Osteocyte (in vitro differentiated cells): ENCODE results near the gene INSYN2B. TPM values are rescaled to one million over a fixed set of nuclear protein-coding genes. Genes with fewer than 3 reads are reported as not detected.

Experiments
- DNase-seq: peaks from one replicate; pipeline ENCODE4 v3.0.0; 2021; ENCODE audit warnings: mixed read lengths; ENCODE audit not compliant: unreplicated experiment; ENCODE audit errors: extremely low spot score
- H3K27ac Mint-ChIP-seq: one replicate; pipeline ENCODE4 v1.8.0; 2021; ENCODE audit warnings: mild to moderate bottlenecking, mixed read lengths; ENCODE audit not compliant: unreplicated experiment
- H3K27me3 Mint-ChIP-seq: one replicate; pipeline ENCODE4 v1.8.0; 2021; ENCODE audit warnings: mixed read lengths; ENCODE audit not compliant: unreplicated experiment
- H3K36me3 Mint-ChIP-seq: one replicate; pipeline ENCODE4 v1.8.0; 2021; ENCODE audit warnings: mixed read lengths; ENCODE audit not compliant: unreplicated experiment
- H3K4me1 Mint-ChIP-seq: one replicate; pipeline ENCODE4 v1.8.0; 2021; ENCODE audit warnings: mixed read lengths; ENCODE audit not compliant: unreplicated experiment
- H3K4me3 Mint-ChIP-seq: one replicate; pipeline ENCODE4 v1.8.0; 2021; ENCODE audit warnings: mild to moderate bottlenecking, moderate library complexity, mixed read lengths; ENCODE audit not compliant: unreplicated experiment
- H3K9me3 Mint-ChIP-seq: one replicate; pipeline ENCODE4 v1.8.0; 2021; ENCODE audit warnings: mixed read lengths; ENCODE audit not compliant: unreplicated experiment
- CTCF ChIP-seq: fragments of 200-600 bp; sonication (generic); IDR thresholded peaks from 2 replicates; pipeline ENCODE4 v1.5.0; 2021; ENCODE audit warnings: antibody characterized with exemption, mild to moderate bottlenecking, moderate library complexity
- total RNA-seq: library from RNA; stranded (reverse); gene quantifications from 2 replicates; pipeline ENCODE4 v1.2.1, GENCODE V29; 2021

Gene INSYN2B
- total RNA-seq, 1 donor from 2014 or later, result 2.7 TPM

GRCh38 chr5:169911448-169912212 lies 68.7 kb downstream of the INSYN2B start:
- Mint-ChIP-seq H3K9me3 (no peaks in the 10 kb centered on the region), H3K4me3 (no peak overlapping the region), H3K36me3 (no peaks in the 10 kb centered on the region), H3K4me1 (peaks cover 4% of the 10 kb centered on the region), H3K27ac (no peak overlapping the region), H3K27me3 (no peaks in the 10 kb centered on the region)
- DNase-seq, result no peak
- no peak for TF ChIP-seq CTCF

DNA sequence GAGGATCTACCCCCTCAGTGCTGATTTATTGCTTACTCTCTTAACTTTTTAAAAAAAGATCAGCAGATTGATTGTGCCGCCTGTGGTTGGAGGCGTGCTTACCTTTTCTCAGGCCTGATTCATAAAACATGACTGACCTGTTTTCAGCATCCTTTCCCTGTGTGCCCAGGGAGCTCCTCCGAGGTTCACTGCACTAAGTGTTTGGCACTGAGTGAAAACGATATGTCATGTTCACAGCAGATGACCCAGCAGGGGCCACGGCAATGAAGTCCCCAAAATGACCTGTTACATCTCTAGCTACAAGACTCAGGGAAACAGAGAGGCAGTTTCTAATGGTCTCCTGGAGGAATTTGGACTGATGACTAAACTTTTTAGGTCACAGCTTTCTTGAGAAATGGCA lies 69.9 kb downstream of the INSYN2B start:
- H3K4me1 Mint-ChIP-seq, result peaks cover 7% of the 10 kb centered on the region
- H3K27ac Mint-ChIP-seq, result no peak overlapping the region
- DNase-seq, result no peak
- H3K27me3 Mint-ChIP-seq, result no peaks in the 10 kb centered on the region
- TF ChIP-seq CTCF, result no peak
- H3K4me3 Mint-ChIP-seq, result no peak overlapping the region
- H3K36me3 Mint-ChIP-seq, result no peaks in the 10 kb centered on the region
- H3K9me3 Mint-ChIP-seq, result no peaks in the 10 kb centered on the region

DNA sequence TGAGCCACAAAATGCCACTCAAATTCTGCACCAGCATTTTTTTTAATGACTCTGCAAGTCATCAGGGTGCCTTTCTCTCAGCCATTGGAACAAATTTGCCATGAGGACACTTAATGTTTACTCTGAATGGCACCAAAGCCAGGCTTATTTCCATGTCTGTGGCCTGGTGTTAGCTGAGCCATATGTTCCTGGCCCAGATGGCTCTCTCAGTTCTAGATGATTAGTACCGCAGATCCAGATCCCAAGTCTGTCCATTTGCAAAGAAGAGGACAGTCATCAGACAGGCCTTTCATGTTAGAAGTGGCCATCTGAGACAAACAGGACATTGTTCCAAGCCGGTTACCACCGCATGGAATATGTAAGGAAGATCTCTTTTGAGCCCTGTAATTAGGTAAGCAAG lies 70.3 kb downstream of the INSYN2B start:
- DNase-seq, result no peak
- peaks cover 11% of the 10 kb centered on the region for H3K4me1 Mint-ChIP-seq
- H3K27ac Mint-ChIP-seq, result no peak overlapping the region
- H3K36me3 Mint-ChIP-seq, result no peaks in the 10 kb centered on the region
- TF ChIP-seq CTCF, result no peak
- no peaks in the 10 kb centered on the region for H3K9me3 Mint-ChIP-seq
- H3K4me3 Mint-ChIP-seq, result no peak overlapping the region
- no peaks in the 10 kb centered on the region for H3K27me3 Mint-ChIP-seq

GRCh38 chr5:169908864-169909263 lies 71.4 kb downstream of the INSYN2B start:
- Mint-ChIP-seq H3K27ac (no peak overlapping the region), H3K36me3 (no peaks in the 10 kb centered on the region), H3K27me3 (no peaks in the 10 kb centered on the region), H3K9me3 (no peaks in the 10 kb centered on the region), H3K4me1 (peaks cover 15% of the 10 kb centered on the region), H3K4me3 (no peak overlapping the region)
- no peak for DNase-seq
- TF ChIP-seq CTCF, result no peak

GRCh38 chr5:169906745-169907649 lies 73.3 kb downstream of the INSYN2B start:
- no peaks in the 10 kb centered on the region for H3K27me3 Mint-ChIP-seq
- H3K36me3 Mint-ChIP-seq, result no peaks in the 10 kb centered on the region
- H3K4me3 Mint-ChIP-seq, result no peak overlapping the region
- DNase-seq, result no peak
- no peak overlapping the region for H3K27ac Mint-ChIP-seq
- TF ChIP-seq CTCF, result no peak
- H3K4me1 Mint-ChIP-seq, result peaks cover 15% of the 10 kb centered on the region
- no peaks in the 10 kb centered on the region for H3K9me3 Mint-ChIP-seq
